DOHH2 (cell line): ENCODE measurements around the gene DNAI2.

Source experiments
- H3F3A ChIP-seq: fragments of 200-600 bp; sonication (generic), shearing (Covaris generic); 2 replicates; pipeline ENCODE4 v1.6.0; 2016; ENCODE audit warnings: antibody characterized with exemption, mild to moderate bottlenecking; ENCODE audit not compliant: control insufficient read depth, insufficient read depth
- H3K27ac ChIP-seq: fragments of 200-600 bp; sonication (generic); 2 replicates; pipeline ENCODE4 v1.5.1; 2014; ENCODE audit warnings: low read depth, mild to moderate bottlenecking, low read length, moderate library complexity
- H3K27me3 ChIP-seq: fragments of 200-600 bp; sonication (generic); 2 replicates; pipeline ENCODE4 v1.6.1; 2014; ENCODE audit warnings: mild to moderate bottlenecking, low read length, mixed read lengths; ENCODE audit not compliant: control insufficient read depth
- H3K36me3 ChIP-seq: fragments of 200-600 bp; sonication (generic); 2 replicates; pipeline ENCODE4 v1.6.1; 2014; ENCODE audit warnings: mild to moderate bottlenecking, low read length, moderate library complexity, mixed read lengths; ENCODE audit not compliant: control insufficient read depth
- H3K4me1 ChIP-seq: fragments of 200-600 bp; sonication (generic); 2 replicates; pipeline ENCODE4 v1.6.1; 2014; ENCODE audit warnings: mild to moderate bottlenecking, low read length, mixed read lengths; ENCODE audit not compliant: control insufficient read depth
- H3K4me2 ChIP-seq: fragments of 200-600 bp; sonication (generic); 2 replicates; pipeline ENCODE4 v1.6.0; 2014; ENCODE audit warnings: mild to moderate bottlenecking, low read length, moderate library complexity
- H3K4me3 ChIP-seq: fragments of 200-600 bp; sonication (generic); 2 replicates; pipeline ENCODE4 v1.5.1; 2014; ENCODE audit warnings: mild to moderate bottlenecking, low read length, mixed read lengths
- H3K79me2 ChIP-seq: fragments of 200-600 bp; sonication (generic); 2 replicates; pipeline ENCODE4 v1.6.1; 2014; ENCODE audit warnings: mild to moderate bottlenecking, low read length, mixed read lengths; ENCODE audit not compliant: control insufficient read depth
- H3K9me2 ChIP-seq: fragments of 200-600 bp; sonication (generic); replicated peaks from 2 replicates; pipeline ENCODE4 v1.6.1; 2014; ENCODE audit warnings: mild to moderate bottlenecking, low read length, mixed read lengths; ENCODE audit not compliant: control insufficient read depth
- H3K9me3 ChIP-seq: fragments of 200-600 bp; sonication (generic); 2 replicates; pipeline ENCODE4 v1.6.1; 2014; ENCODE audit warnings: antibody characterized with exemption, low read length, mixed read lengths; ENCODE audit not compliant: control insufficient read depth, insufficient read depth
- H4K20me1 ChIP-seq: fragments of 200-600 bp; sonication (generic); 2 replicates; pipeline ENCODE4 v1.6.0; 2014; ENCODE audit warnings: low read depth, mild to moderate bottlenecking, antibody characterized with exemption, low read length, moderate library complexity; ENCODE audit not compliant: control insufficient read depth, insufficient read depth
- CTCF ChIP-seq: fragments of 200-600 bp; sonication (generic); IDR thresholded peaks from one replicate; pipeline ENCODE4 v1.5.1; 2014; ENCODE audit warnings: antibody characterized with exemption, mild to moderate bottlenecking, low read depth, low read length; ENCODE audit not compliant: poor library complexity, severe bottlenecking
- EZH2phosphoT487 ChIP-seq: fragments of 200-600 bp; sonication (generic); IDR thresholded peaks from 2 replicates; pipeline ENCODE4 v1.6.1; 2017; ENCODE audit warnings: borderline replicate concordance, mild to moderate bottlenecking, antibody characterized with exemption, low read length, moderate library complexity, mixed read lengths

Gene DNAI2

DNA sequence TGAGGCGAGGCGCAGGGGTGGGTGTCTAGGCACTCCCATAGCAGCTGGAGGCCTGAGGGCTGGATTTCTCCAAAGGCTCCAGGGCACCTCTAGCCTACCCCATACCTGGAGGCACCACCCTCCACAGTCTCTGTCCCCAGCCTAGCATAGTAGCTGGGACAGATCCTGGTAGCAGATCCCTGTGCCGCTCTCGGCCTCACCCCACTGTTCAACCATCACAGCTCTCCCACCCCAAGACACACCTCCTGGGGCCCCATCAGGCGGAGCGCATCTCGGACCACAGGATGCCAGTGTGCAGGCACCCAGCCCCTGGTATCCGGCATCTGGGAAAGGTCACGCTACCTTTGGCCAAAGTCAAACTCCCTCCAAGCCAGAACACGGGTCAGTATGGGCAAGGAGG lies 80.5 kb downstream of the DNAI2 start:
- H3K4me2 ChIP-seq, result no peak overlapping the region

GRCh38 chr17:74355065-74355464 lies 81.0 kb downstream of the DNAI2 start:
- H3K79me2 ChIP-seq, result no peaks in the 10 kb centered on the region
- H3K27ac ChIP-seq, result no peak overlapping the region
- no peak for TF ChIP-seq CTCF
- no peak for TF ChIP-seq EZH2phosphoT487
- H3K36me3 ChIP-seq, result no peaks in the 10 kb centered on the region
- no peak overlapping the region for H3K4me3 ChIP-seq
- no peaks in the 10 kb centered on the region for H3F3A ChIP-seq
- no peak overlapping the region for H3K4me2 ChIP-seq
- no peaks in the 10 kb centered on the region for H4K20me1 ChIP-seq
- no peaks in the 10 kb centered on the region for H3K9me3 ChIP-seq
- H3K9me2 ChIP-seq, result no peaks in the 10 kb centered on the region
- no peaks in the 10 kb centered on the region for H3K4me1 ChIP-seq
- H3K27me3 ChIP-seq, result no peaks in the 10 kb centered on the region

More for the DNA sequence above, 80.5 kb downstream of the DNAI2 start:
- H4K20me1 ChIP-seq, result no peaks in the 10 kb centered on the region
- no peaks in the 10 kb centered on the region for H3K79me2 ChIP-seq
- no peaks in the 10 kb centered on the region for H3K9me2 ChIP-seq
- TF ChIP-seq EZH2phosphoT487 (no peak), CTCF (no peak)
- no peaks in the 10 kb centered on the region for H3F3A ChIP-seq
- no peak overlapping the region for H3K27ac ChIP-seq
- H3K9me3 ChIP-seq, result no peaks in the 10 kb centered on the region
- H3K27me3 ChIP-seq, result no peaks in the 10 kb centered on the region
- H3K4me3 ChIP-seq, result no peak overlapping the region
- H3K36me3 ChIP-seq, result no peaks in the 10 kb centered on the region
- H3K4me1 ChIP-seq, result no peaks in the 10 kb centered on the region

- no peaks in the 10 kb centered on the region for H3K27me3 ChIP-seq
- H3K4me2 ChIP-seq, result no peak overlapping the region
- no peaks in the 10 kb centered on the region for H4K20me1 ChIP-seq
- no peak overlapping the region for H3K27ac ChIP-seq
- no peaks in the 10 kb centered on the region for H3K79me2 ChIP-seq
- no peaks in the 10 kb centered on the region for H3K9me3 ChIP-seq
- no peak overlapping the region for H3K4me3 ChIP-seq
- H3K36me3 ChIP-seq, result no peaks in the 10 kb centered on the region
- no peaks in the 10 kb centered on the region for H3K9me2 ChIP-seq
- H3K4me1 ChIP-seq, result no peaks in the 10 kb centered on the region
- TF ChIP-seq EZH2phosphoT487 (no peak), CTCF (no peak)
- H3F3A ChIP-seq, result no peaks in the 10 kb centered on the region
Measured at GRCh38 chr17:74356646-74357465, 82.8 kb downstream of the DNAI2 start.
